HEK293 (cell line): Measurements from ENCODE around the gene HDAC7.

ENCODE experiments used
- GLIS2 ChIP-seq: fragments of 450-650 bp; formaldehyde crosslinking; IDR thresholded peaks from 2 replicates; pipeline ENCODE4 v1.5.1; 2016; ENCODE audit warnings: missing biosample characterization, missing genetic modification characterization
- KLF8 ChIP-seq: fragments of 450-650 bp; formaldehyde crosslinking; IDR thresholded peaks from 2 replicates; pipeline ENCODE4 v1.5.1; 2016; ENCODE audit warnings: missing biosample characterization, missing genetic modification characterization
- PRDM1 ChIP-seq: fragments of 450-650 bp; formaldehyde crosslinking; IDR thresholded peaks from 2 replicates; pipeline ENCODE4; 2016; ENCODE audit warnings: missing biosample characterization, missing genetic modification characterization
- REPIN1 ChIP-seq: fragments of 450-650 bp; formaldehyde crosslinking; IDR thresholded peaks from 2 replicates; pipeline ENCODE4 v1.5.1; 2017; ENCODE audit warnings: missing biosample characterization, missing genetic modification characterization, low read depth
- SCRT1 ChIP-seq: fragments of 450-650 bp; formaldehyde crosslinking; IDR thresholded peaks from 2 replicates; pipeline ENCODE4 v1.5.1; 2016; ENCODE audit warnings: missing biosample characterization, missing genetic modification characterization, borderline replicate concordance
- SP2 ChIP-seq: fragments of 450-650 bp; formaldehyde crosslinking; IDR thresholded peaks from 2 replicates; pipeline ENCODE4 v1.5.1; 2016; ENCODE audit warnings: missing biosample characterization, missing genetic modification characterization
- TRIM28 ChIP-seq: IDR thresholded peaks from 2 replicates; pipeline ENCODE4 v1.6.1; 2011; ENCODE audit warnings: low read length, control low read depth, borderline replicate concordance
- ZBTB1 ChIP-seq: fragments of 450-650 bp; formaldehyde crosslinking; IDR thresholded peaks from 2 replicates; pipeline ENCODE4 v1.5.1; 2016; ENCODE audit warnings: missing biosample characterization, missing genetic modification characterization
- ZNF112 ChIP-seq: fragments of 450-650 bp; formaldehyde crosslinking; IDR thresholded peaks from 2 replicates; pipeline ENCODE4 v1.5.0; 2017; ENCODE audit warnings: missing biosample characterization, missing genetic modification characterization
- ZNF132 ChIP-seq: fragments of 450-650 bp; formaldehyde crosslinking; IDR thresholded peaks from 2 replicates; pipeline ENCODE4 v1.5.1; 2017; ENCODE audit warnings: missing biosample characterization, missing genetic modification characterization, borderline replicate concordance
- ZNF16 ChIP-seq: fragments of 450-650 bp; formaldehyde crosslinking; IDR thresholded peaks from 2 replicates; pipeline ENCODE4 v1.5.1; 2016; ENCODE audit warnings: low read depth, missing biosample characterization, missing genetic modification characterization
- ZNF2 ChIP-seq: fragments of 450-650 bp; formaldehyde crosslinking; IDR thresholded peaks from 2 replicates; pipeline ENCODE4 v1.5.1; 2016; ENCODE audit warnings: missing biosample characterization, missing genetic modification characterization
- ZNF202 ChIP-seq: fragments of 450-650 bp; formaldehyde crosslinking; IDR thresholded peaks from 2 replicates; pipeline ENCODE4 v1.5.1; 2016; ENCODE audit warnings: missing biosample characterization, missing genetic modification characterization, borderline replicate concordance
- ZNF223 ChIP-seq: fragments of 450-650 bp; formaldehyde crosslinking; IDR thresholded peaks from 2 replicates; pipeline ENCODE4 v1.5.1; 2016; ENCODE audit warnings: missing biosample characterization, missing genetic modification characterization
- ZNF23 ChIP-seq: fragments of 450-650 bp; formaldehyde crosslinking; IDR thresholded peaks from 2 replicates; pipeline ENCODE4 v1.5.1; 2016; ENCODE audit warnings: missing biosample characterization, missing genetic modification characterization, borderline replicate concordance
- ZNF37A ChIP-seq: fragments of 450-650 bp; IDR thresholded peaks from 2 replicates; pipeline ENCODE4 v1.5.1; 2018; ENCODE audit warnings: missing biosample characterization, missing genetic modification characterization
- ZNF391 ChIP-seq: fragments of 450-650 bp; formaldehyde crosslinking; IDR thresholded peaks from 2 replicates; pipeline ENCODE4 v1.5.1; 2016; ENCODE audit warnings: low read depth, missing biosample characterization, missing genetic modification characterization, borderline replicate concordance
- ZNF423 ChIP-seq: fragments of 450-650 bp; formaldehyde crosslinking; IDR thresholded peaks from 2 replicates; pipeline ENCODE4 v1.5.1; 2016; ENCODE audit warnings: missing biosample characterization, missing genetic modification characterization
- ZNF510 ChIP-seq: fragments of 450-650 bp; formaldehyde crosslinking; IDR thresholded peaks from 2 replicates; pipeline ENCODE4 v1.5.1; 2018; ENCODE audit warnings: mild to moderate bottlenecking, missing genetic modification characterization, missing biosample characterization; ENCODE audit not compliant: insufficient replicate concordance
- ZNF560 ChIP-seq: fragments of 450-650 bp; formaldehyde crosslinking; IDR thresholded peaks from 2 replicates; pipeline ENCODE4 v1.5.1; 2017; ENCODE audit warnings: missing biosample characterization, missing genetic modification characterization, borderline replicate concordance
- ZNF785 ChIP-seq: fragments of 450-650 bp; formaldehyde crosslinking; IDR thresholded peaks from 2 replicates; pipeline ENCODE4 v1.5.1; 2016; ENCODE audit warnings: missing biosample characterization, missing genetic modification characterization
- ZNF830 ChIP-seq: fragments of 450-650 bp; IDR thresholded peaks from 2 replicates; pipeline ENCODE4 v1.5.0; 2018; ENCODE audit warnings: missing biosample characterization, missing genetic modification characterization, low read depth, mild to moderate bottlenecking, moderate library complexity
- ZNF837 ChIP-seq: fragments of 450-650 bp; formaldehyde crosslinking; IDR thresholded peaks from 2 replicates; pipeline ENCODE4 v1.5.1; 2016; ENCODE audit warnings: missing biosample characterization, missing genetic modification characterization
- TF ChIP-seq, protein P1 (sequence below): fragments of 450-650 bp; formaldehyde crosslinking; IDR thresholded peaks from 2 replicates; pipeline ENCODE4 v1.5.1; 2016; ENCODE audit warnings: missing biosample characterization, missing genetic modification characterization, borderline replicate concordance
- TF ChIP-seq, protein P2 (sequence below): fragments of 450-650 bp; formaldehyde crosslinking; IDR thresholded peaks from 2 replicates; pipeline ENCODE4 v1.5.1; 2016; ENCODE audit warnings: missing biosample characterization, missing genetic modification characterization
- TF ChIP-seq, protein P3 (sequence below): fragments of 450-650 bp; IDR thresholded peaks from 2 replicates; pipeline ENCODE4 v1.5.1; 2018; ENCODE audit warnings: missing biosample characterization, mild to moderate bottlenecking, missing genetic modification characterization
- TF ChIP-seq, protein P4 (sequence below): fragments of 450-650 bp; formaldehyde crosslinking; IDR thresholded peaks from 2 replicates; pipeline ENCODE4 v1.5.1; 2017; ENCODE audit warnings: missing biosample characterization, missing genetic modification characterization
- TF ChIP-seq, protein P5 (sequence below): fragments of 450-650 bp; formaldehyde crosslinking; conservative IDR thresholded peaks from 2 replicates; pipeline ENCODE4 v1.5.1; 2016; ENCODE audit warnings: low read depth, missing biosample characterization, missing genetic modification characterization
- TF ChIP-seq, protein P6 (sequence below): fragments of 450-650 bp; formaldehyde crosslinking; IDR thresholded peaks from 2 replicates; pipeline ENCODE4 v1.5.1; 2017; ENCODE audit warnings: missing biosample characterization, missing genetic modification characterization

HDAC7 gene

DNA sequence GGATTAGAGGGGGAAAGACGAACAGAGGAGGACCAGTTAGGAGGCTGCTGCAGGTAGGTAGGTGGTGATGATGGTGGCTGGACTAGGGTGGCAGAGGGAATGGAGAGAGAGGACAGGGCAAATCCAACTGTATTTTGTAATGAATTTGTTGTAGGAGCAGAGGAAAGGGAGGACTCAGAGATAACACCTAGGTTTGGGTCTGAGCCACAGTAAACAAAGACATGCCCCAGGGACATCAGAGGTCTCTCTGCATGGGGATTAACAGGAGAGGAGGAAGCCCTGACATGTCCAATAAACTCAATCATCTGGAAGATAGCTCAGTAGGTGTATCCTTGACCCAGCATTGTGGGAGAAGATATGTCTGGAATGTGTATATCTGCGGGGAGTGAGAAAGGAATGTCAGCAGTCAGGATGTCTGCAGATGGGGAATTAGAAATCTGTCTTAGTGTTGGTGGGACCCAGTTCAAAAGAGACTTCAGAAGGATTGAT lies 51.3 kb downstream of the HDAC7 start (continued):
- TF ChIP-seq ZNF23 (tag by site-specific recombination) (no peak), ZBTB1 (tag by site-specific recombination) (no peak), SCRT1 (no peak), ZNF423 (tag by site-specific recombination) (no peak), PRDM1 (tag by site-specific recombination) (0 out of 2 replicates have a peak, but pooled peaks have one; percentile 25), ZNF830 (no peak), ZNF2 (no peak; the same call in 1 of the 2 replicates), REPIN1 (no peak), SP2 (no peak), ZNF391 (no peak), ZNF202 (tag by site-specific recombination) (no peak), ZNF112 (tag by site-specific recombination) (no peak), ZNF132 (tag by site-specific recombination) (no peak), ZNF37A (tag by site-specific recombination) (no peak), ZNF510 (no peak), TRIM28 (no peak), KLF8 (tag by site-specific recombination) (peak; percentile 72), ZNF16 (tag by site-specific recombination) (no peak), ZNF837 (tag by site-specific recombination) (no peak), GLIS2 (tag by site-specific recombination) (no peak), ZNF560 (tag by site-specific recombination) (no peak), ZNF785 (tag by site-specific recombination) (no peak), ZNF223 (tag by site-specific recombination) (no peak)
- TF ChIP-seq, protein P1, sequence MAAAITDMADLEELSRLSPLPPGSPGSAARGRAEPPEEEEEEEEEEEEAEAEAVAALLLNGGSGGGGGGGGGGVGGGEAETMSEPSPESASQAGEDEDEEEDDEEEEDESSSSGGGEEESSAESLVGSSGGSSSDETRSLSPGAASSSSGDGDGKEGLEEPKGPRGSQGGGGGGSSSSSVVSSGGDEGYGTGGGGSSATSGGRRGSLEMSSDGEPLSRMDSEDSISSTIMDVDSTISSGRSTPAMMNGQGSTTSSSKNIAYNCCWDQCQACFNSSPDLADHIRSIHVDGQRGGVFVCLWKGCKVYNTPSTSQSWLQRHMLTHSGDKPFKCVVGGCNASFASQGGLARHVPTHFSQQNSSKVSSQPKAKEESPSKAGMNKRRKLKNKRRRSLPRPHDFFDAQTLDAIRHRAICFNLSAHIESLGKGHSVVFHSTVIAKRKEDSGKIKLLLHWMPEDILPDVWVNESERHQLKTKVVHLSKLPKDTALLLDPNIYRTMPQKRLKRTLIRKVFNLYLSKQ (tag by site-specific recombination): no peak
- TF ChIP-seq, protein P2, sequence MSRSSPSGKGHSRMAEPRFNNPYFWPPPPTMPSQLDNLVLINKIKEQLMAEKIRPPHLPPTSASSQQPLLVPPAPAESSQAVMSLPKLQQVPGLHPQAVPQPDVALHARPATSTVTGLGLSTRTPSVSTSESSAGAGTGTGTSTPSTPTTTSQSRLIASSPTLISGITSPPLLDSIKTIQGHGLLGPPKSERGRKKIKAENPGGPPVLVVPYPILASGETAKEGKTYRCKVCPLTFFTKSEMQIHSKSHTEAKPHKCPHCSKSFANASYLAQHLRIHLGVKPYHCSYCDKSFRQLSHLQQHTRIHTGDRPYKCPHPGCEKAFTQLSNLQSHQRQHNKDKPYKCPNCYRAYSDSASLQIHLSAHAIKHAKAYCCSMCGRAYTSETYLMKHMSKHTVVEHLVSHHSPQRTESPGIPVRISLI (tag by site-specific recombination): no peak
- TF ChIP-seq, protein P3, sequence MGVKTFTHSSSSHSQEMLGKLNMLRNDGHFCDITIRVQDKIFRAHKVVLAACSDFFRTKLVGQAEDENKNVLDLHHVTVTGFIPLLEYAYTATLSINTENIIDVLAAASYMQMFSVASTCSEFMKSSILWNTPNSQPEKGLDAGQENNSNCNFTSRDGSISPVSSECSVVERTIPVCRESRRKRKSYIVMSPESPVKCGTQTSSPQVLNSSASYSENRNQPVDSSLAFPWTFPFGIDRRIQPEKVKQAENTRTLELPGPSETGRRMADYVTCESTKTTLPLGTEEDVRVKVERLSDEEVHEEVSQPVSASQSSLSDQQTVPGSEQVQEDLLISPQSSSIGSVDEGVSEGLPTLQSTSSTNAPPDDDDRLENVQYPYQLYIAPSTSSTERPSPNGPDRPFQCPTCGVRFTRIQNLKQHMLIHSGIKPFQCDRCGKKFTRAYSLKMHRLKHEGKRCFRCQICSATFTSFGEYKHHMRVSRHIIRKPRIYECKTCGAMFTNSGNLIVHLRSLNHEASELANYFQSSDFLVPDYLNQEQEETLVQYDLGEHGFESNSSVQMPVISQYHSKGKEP: peak; percentile 55; the same call in 1 of the 2 replicates
- TF ChIP-seq, protein P4, sequence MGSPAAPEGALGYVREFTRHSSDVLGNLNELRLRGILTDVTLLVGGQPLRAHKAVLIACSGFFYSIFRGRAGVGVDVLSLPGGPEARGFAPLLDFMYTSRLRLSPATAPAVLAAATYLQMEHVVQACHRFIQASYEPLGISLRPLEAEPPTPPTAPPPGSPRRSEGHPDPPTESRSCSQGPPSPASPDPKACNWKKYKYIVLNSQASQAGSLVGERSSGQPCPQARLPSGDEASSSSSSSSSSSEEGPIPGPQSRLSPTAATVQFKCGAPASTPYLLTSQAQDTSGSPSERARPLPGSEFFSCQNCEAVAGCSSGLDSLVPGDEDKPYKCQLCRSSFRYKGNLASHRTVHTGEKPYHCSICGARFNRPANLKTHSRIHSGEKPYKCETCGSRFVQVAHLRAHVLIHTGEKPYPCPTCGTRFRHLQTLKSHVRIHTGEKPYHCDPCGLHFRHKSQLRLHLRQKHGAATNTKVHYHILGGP (tag by site-specific recombination): no peak
- TF ChIP-seq, protein P5, sequence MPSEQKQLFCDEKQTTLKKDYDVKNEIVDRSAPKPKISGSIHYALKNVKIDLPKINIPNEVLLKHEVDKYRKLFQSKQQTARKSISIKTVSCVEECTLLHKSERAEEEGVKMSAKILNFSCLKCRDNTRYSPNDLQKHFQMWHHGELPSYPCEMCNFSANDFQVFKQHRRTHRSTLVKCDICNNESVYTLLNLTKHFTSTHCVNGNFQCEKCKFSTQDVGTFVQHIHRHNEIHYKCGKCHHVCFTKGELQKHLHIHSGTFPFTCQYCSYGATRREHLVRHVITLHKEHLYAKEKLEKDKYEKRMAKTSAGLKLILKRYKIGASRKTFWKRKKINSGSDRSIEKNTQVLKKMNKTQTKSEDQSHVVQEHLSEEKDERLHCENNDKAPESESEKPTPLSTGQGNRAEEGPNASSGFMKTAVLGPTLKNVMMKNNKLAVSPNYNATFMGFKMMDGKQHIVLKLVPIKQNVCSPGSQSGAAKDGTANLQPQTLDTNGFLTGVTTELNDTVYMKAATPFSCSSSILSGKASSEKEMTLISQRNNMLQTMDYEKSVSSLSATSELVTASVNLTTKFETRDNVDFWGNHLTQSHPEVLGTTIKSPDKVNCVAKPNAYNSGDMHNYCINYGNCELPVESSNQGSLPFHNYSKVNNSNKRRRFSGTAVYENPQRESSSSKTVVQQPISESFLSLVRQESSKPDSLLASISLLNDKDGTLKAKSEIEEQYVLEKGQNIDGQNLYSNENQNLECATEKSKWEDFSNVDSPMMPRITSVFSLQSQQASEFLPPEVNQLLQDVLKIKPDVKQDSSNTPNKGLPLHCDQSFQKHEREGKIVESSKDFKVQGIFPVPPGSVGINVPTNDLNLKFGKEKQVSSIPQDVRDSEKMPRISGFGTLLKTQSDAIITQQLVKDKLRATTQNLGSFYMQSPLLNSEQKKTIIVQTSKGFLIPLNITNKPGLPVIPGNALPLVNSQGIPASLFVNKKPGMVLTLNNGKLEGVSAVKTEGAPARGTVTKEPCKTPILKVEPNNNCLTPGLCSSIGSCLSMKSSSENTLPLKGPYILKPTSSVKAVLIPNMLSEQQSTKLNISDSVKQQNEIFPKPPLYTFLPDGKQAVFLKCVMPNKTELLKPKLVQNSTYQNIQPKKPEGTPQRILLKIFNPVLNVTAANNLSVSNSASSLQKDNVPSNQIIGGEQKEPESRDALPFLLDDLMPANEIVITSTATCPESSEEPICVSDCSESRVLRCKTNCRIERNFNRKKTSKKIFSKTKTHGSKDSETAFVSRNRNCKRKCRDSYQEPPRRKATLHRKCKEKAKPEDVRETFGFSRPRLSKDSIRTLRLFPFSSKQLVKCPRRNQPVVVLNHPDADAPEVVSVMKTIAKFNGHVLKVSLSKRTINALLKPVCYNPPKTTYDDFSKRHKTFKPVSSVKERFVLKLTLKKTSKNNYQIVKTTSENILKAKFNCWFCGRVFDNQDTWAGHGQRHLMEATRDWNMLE (tag by site-specific recombination): 0 out of 2 replicates have a peak, but pooled peaks have one; percentile 11
- TF ChIP-seq, protein P6, sequence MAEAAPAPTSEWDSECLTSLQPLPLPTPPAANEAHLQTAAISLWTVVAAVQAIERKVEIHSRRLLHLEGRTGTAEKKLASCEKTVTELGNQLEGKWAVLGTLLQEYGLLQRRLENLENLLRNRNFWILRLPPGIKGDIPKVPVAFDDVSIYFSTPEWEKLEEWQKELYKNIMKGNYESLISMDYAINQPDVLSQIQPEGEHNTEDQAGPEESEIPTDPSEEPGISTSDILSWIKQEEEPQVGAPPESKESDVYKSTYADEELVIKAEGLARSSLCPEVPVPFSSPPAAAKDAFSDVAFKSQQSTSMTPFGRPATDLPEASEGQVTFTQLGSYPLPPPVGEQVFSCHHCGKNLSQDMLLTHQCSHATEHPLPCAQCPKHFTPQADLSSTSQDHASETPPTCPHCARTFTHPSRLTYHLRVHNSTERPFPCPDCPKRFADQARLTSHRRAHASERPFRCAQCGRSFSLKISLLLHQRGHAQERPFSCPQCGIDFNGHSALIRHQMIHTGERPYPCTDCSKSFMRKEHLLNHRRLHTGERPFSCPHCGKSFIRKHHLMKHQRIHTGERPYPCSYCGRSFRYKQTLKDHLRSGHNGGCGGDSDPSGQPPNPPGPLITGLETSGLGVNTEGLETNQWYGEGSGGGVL (tag by site-specific recombination): peak; percentile 42
